Thoracic aorta (tissue), 2 donors: ENCODE data around the gene LNX2. TPM values are rescaled to one million over a fixed set of nuclear protein-coding genes. Genes with fewer than 3 reads are reported as not detected.

Source experiments
- ATAC-seq: fragments of 150-250 bp; one replicate; pipeline ENCODE4 v1.8.0; 2017; ENCODE audit warnings: low read depth; ENCODE audit not compliant: insufficient number of reproducible peaks, low FRiP score
- DNase-seq: peaks from one replicate; pipeline ENCODE4 v3.0.0-alpha.2; 2020; ENCODE audit warnings: low spot score
- H3K27ac ChIP-seq, 2 donors: fragments of 200-600 bp; sonication (generic); 1 replicate in 1 of 2; 2 replicates in 1 of 2; pipeline ENCODE4 v1.5.1; 2016; ENCODE audit warnings: mild to moderate bottlenecking in 2 of 2, moderate library complexity in 2 of 2
- H3K27me3 ChIP-seq: fragments of 200-600 bp; sonication (generic); replicated peaks from 2 replicates; pipeline ENCODE4 v1.6.0; 2016; ENCODE audit warnings: mild to moderate bottlenecking; ENCODE audit not compliant: insufficient read depth
- H3K36me3 ChIP-seq: fragments of 200-600 bp; sonication (generic); one replicate; pipeline ENCODE4 v1.5.1; 2016
- H3K4me1 ChIP-seq, 2 donors: fragments of 200-600 bp; sonication (generic); 1 replicate in 1 of 2; 2 replicates in 1 of 2; pipeline versions ENCODE4 v1.5.1 to v1.6.0; 2016; ENCODE audit warnings: low read depth in 2 of 2, mild to moderate bottlenecking in 1 of 2; ENCODE audit not compliant: control insufficient read depth in 1 of 2
- H3K4me3 ChIP-seq: fragments of 200-600 bp; sonication (generic); 2 replicates; pipeline ENCODE4 v1.5.1; 2016; ENCODE audit warnings: mild to moderate bottlenecking
- H3K9me3 ChIP-seq: fragments of 200-600 bp; sonication (generic); 2 replicates; pipeline ENCODE4 v1.5.1; 2016
- CTCF ChIP-seq: fragments of 200-600 bp; sonication (generic); IDR thresholded peaks from one replicate; pipeline ENCODE4 v1.5.1; 2019; ENCODE audit warnings: antibody characterized with exemption
- total RNA-seq, 2 donors: library from RNA; depleted of rRNA; stranded (reverse); fragments of >200 nt; gene quantifications; one replicate each; pipeline versions ENCODE4 v1.1.0 to v1.2.3, GENCODE V29; 2016

LNX2 gene
- total RNA-seq, 2 donors from 2014 or later = 7.1 to 7.6 TPM

- no peak for TF ChIP-seq CTCF
- no peak for DNase-seq
- H3K4me3 ChIP-seq = no peak overlapping the region
- peaks cover 8% of the 10 kb centered on the region for H3K36me3 ChIP-seq
- H3K27me3 ChIP-seq = no peaks in the 10 kb centered on the region
- no peak for ATAC-seq
- no peak overlapping the region for H3K27ac ChIP-seq
- no peaks in the 10 kb centered on the region for H3K9me3 ChIP-seq
- H3K4me1 ChIP-seq = peaks cover 0 to 8% of the 10 kb centered on the region in 2 donors
Measured at GRCh38 chr13:27570906-27571305, 49.4 kb downstream of the LNX2 start.

- TF ChIP-seq CTCF = no peak
- H3K36me3 ChIP-seq = peaks cover 12% of the 10 kb centered on the region
- no peak overlapping the region for H3K27ac ChIP-seq
- no peak overlapping the region for H3K4me3 ChIP-seq
- H3K9me3 ChIP-seq = no peaks in the 10 kb centered on the region
- no peaks in the 10 kb centered on the region for H3K27me3 ChIP-seq
- no peak for DNase-seq
- H3K4me1 ChIP-seq = peaks cover 0 to 8% of the 10 kb centered on the region in 2 donors
- no peak for ATAC-seq
Measured at GRCh38 chr13:27569405-27569804, 50.9 kb downstream of the LNX2 start.

GRCh38 chr13:27565818-27566217, 54.5 kb downstream of the LNX2 start:
- TF ChIP-seq CTCF = no peak
- Histone ChIP-seq H3K4me1 (no peaks in the 10 kb centered on the region), H3K27ac (no peak overlapping the region), H3K36me3 (peaks cover 12% of the 10 kb centered on the region), H3K27me3 (no peaks in the 10 kb centered on the region), H3K4me3 (no peak overlapping the region), H3K9me3 (no peaks in the 10 kb centered on the region)
- ATAC-seq (no peak), DNase-seq (no peak)

DNA sequence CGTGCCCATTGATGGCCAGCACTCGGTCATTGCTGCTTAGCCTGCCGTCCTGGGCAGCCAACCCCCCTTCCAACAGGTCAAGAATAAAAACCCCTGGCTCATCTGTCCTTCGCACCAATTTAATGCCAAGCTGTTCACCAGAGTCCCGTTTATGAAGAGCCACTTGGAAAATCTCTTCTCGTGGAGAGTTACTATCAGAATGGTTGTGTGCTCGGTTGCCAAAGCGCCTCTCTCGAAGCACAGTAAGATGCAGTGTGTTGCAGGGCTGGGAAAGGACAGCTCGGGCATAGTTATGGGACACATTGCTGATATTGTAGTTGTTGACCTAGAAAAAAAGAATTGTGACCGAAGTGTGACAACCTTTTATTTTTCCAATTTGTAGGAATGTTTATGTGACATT, 57.9 kb downstream of the LNX2 start:
- H3K4me1 ChIP-seq = no peaks in the 10 kb centered on the region
- no peaks in the 10 kb centered on the region for H3K9me3 ChIP-seq
- H3K36me3 ChIP-seq = peaks cover 10% of the 10 kb centered on the region
- DNase-seq (no peak), ATAC-seq (no peak)
- no peak overlapping the region for H3K4me3 ChIP-seq
- no peak for TF ChIP-seq CTCF
- no peaks in the 10 kb centered on the region for H3K27me3 ChIP-seq
- H3K27ac ChIP-seq = no peak overlapping the region

- TF ChIP-seq CTCF = no peak
- DNase-seq (no peak), ATAC-seq (no peak)
- H3K4me1 ChIP-seq = peaks cover 0 to 3% of the 10 kb centered on the region in 2 donors
- H3K27me3 ChIP-seq = no peaks in the 10 kb centered on the region
- H3K36me3 ChIP-seq = peaks cover 4% of the 10 kb centered on the region
- no peak overlapping the region for H3K27ac ChIP-seq
- H3K4me3 ChIP-seq = no peak overlapping the region
- H3K9me3 ChIP-seq = no peaks in the 10 kb centered on the region
Measured at GRCh38 chr13:27559719-27560118, 60.6 kb downstream of the LNX2 start.
